IPS-11a (cell line): ENCODE measurements around the gene SULT1C2.
"Not testable (repeated sequence)": the region's sequence is repeated elsewhere in the genome, so short reads cannot be mapped to it uniquely, and the experiment has no call there.

Experiments used
- H3K4me3 ChIP-seq: one replicate; pipeline ENCODE4 v1.5.1; 2013; ENCODE audit warnings: low read depth, low read length, control low read depth

The SULT1C2 gene

GRCh38 chr2:108288534-108289106, at the start of gene SULT1C2:
Gene SULT1C2, plus strand, starts transcription at chr2:108288895. Its CDS starts 4,773 bp downstream, at chr2:108293668.
- H3K4me3 ChIP-seq = no peak within 1 kb of the TSS

DNA sequence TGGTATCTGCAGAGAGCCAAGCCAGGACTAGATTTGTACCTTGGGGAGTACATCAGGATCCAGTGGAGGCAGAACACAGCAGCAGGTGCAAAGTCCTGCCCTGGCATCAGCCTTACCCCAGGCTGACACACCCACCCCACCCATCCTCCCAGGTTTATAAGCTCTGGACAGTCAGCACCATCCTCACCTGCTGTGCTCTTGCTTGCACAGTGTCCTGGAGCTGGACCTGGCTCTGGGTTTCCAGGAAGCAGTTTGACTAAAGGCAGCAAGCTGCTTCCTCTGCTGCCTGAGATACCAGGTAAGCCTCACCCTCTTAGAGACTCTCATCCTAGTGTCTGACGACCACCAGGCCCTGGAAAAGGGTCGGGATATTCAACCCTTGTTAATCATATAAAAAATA, 48.9 kb upstream of the SULT1C2 start, which contains the start of gene SULT1C3:
TSS of gene SULT1C3 (plus strand) at position 183 of the 400 bp plus-strand sequence. CDS start 7,227 bp downstream, outside the sequence.
- H3K4me3 ChIP-seq = no peak within 1 kb of the TSS

DNA sequence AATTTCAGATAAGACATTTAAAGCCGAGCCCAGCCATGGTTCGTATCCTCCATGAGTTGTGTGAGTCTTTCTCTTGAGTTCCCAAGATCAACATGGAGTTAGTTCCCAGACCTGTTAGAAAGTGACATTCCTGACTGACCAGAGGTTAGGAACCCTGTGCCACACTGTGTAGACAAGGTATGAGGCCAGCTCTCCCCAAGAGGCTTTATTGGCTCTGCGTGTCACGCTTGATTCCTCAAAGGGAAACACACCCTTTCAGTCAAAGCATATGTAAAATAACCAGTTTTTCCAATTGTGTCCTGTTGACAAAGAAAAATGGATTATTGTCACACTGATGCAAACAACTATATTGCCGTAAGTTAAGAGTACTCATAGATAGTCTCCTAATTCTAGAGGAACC, 47.7 kb upstream of the SULT1C2 start:
- H3K4me3 ChIP-seq = no peak overlapping the region

DNA sequence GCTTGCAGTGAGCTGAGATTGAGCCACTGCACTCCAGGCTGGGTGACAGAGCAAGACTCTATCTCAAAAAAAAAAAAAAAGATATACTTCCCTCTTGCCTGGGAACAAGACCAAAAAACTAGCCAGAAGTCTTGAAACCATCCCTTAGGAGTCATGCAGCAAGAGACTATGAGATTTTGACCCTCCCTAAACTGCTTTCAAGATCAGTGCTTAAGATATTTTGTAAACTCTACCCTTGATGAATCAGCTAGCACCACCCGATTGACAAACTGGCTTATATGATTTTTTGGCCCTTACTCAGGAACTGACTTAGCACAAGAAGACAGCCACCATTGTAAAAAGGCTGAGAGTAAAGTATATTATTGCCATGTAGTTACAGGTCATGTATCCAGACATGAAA, 45.1 kb upstream of the SULT1C2 start:
- no peak overlapping the region for H3K4me3 ChIP-seq

DNA sequence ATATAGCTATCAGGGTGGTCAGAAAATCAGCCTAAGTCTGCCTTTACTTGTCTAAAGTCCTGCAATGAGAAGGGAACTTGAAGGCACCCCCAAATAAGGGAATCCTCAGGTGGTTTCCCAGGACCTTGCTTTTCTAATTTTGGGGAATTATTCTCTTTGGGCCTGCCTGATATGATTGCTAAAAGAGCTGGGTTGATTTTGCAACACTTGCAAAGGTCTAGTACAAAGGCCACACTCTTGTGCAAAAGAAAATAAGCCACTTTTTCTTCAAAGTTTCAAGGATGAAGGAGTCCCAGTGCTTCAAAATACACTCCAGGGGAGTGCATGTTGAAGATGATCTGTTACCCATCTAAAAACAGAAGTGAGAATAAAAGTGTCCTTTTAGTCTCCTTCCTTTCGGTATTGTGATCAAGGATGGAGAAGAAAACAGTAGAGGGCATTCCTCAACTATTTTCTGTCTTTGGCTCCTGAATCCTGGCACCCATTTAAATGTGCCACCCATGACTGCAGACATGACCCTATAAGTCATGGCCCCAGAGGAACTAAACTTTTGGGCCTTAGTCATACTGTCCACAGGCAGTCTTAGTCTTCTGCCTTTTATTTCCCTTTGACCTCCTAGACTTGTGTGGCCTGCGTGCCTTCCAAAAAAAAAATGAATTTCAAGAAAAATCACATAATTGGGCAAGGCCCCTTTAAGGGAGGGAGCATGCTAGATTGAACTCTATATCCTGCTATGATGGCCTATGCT, 43.9 kb upstream of the SULT1C2 start:
- no peak overlapping the region for H3K4me3 ChIP-seq

GRCh38 chr2:108253106-108253505, 35.6 kb upstream of the SULT1C2 start:
- no peak overlapping the region for H3K4me3 ChIP-seq

DNA sequence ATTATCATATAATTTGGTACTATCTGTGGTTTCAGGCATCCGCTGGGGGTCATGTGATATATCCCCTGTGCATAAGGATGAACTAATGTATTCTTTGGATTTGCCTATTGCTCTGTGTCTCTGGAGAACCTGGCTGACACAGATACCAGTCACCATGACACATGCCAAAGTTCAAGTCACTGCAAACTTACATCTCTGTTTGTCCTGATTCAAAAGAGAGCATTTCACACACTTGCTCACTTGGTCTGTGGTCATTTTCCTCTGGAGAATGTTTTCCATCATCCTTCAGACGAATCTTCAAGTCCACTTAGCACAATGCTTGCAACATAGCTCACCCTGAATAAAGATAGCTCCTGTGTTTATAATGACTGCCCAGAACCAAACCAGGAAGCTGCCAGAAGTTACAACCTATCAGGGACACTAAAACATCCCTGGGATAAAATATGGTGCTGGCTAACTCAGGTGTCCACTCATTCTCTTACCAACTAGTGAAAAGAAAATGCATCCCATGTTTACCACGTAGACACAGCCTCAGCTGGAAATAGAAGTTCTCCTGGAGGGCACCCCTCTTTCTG, 30.9 kb upstream of the SULT1C2 start:
- no peak overlapping the region for H3K4me3 ChIP-seq

- no peak overlapping the region for H3K4me3 ChIP-seq
Observed at GRCh38 chr2:108260773-108261172, 27.9 kb upstream of the SULT1C2 start.

- no peak overlapping the region for H3K4me3 ChIP-seq
Observed at GRCh38 chr2:108262036-108262435, 26.7 kb upstream of the SULT1C2 start.

- H3K4me3 ChIP-seq = no peak overlapping the region
Observed at GRCh38 chr2:108263401-108263800, 25.3 kb upstream of the SULT1C2 start.

DNA sequence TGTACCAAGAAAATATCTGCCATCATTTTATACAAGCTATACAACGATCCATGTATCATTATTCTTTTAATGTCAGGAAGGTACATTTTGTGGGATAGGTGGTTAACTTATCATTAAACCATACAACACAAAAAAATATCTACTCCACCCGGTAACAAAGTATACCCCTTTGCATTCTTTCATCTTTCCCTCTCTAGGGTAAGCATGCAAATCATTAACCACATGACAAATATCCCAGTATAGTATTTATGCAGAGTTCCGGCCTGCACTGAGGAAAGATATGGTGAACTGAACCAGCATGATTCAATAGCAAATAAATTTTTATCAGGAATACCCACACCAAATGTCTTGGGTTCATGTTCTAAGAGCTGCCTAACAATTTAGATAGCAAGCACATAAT, 22.5 kb upstream of the SULT1C2 start:
- H3K4me3 ChIP-seq = no peak overlapping the region

DNA sequence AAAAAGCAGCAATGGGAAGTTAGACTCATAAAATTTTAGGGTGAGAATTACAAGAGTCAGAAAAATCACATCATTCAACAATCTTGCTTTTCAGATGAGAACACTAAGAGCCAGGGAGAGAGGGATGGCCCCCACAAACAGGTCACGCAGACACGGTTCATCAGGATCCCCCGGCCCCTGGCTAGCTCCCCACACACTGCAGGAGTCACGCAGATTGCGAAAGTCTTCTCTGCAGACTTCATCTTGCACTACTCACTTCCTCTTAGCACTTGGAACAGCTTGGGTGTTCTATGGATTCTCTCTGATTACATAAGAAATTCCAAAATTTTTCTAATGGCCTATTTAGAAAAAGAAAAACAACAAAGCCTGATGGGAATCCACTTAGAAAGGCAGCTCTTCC, 21.6 kb upstream of the SULT1C2 start:
- H3K4me3 ChIP-seq = no peak overlapping the region

GRCh38 chr2:108268001-108268400, 20.7 kb upstream of the SULT1C2 start:
- H3K4me3 ChIP-seq = no peak overlapping the region

- H3K4me3 ChIP-seq = no peak overlapping the region
Observed at GRCh38 chr2:108270346-108270745, 18.3 kb upstream of the SULT1C2 start.

DNA sequence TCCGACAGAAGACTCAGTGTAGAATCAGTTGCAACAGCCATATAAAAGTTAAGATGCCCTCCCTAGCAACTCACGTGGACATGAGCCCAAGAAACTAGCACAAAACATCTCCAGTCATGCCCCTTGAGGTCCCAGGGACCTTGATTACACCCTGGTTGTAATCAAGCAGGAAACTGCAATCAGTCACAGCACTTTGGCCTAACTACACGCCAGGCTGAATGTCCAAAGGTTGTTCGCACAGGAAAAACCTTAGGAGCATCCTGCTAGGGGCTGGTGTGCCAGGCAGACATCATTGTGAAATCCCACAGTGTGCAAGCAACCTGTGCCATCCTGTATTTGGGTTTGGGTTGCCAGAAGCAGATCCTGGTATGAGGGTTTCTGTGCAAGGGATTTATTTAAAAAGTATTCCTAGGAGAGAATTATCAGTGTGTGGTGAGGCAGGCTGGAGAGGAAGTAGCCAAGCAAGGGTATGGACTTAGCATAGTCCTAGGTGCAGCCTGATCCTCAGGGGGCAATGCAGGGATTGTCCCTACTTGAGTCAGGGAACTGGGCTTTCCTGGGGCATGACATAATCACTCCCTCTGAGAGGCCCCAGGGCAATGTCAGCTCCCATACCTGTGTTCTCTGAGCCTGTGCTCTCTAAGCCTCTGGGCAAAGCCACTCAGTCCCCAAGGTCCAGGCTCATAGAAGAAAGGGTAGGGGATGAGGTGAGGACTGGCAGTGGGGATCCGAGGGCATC, 17.8 kb upstream of the SULT1C2 start:
- H3K4me3 ChIP-seq = no peak overlapping the region

GRCh38 chr2:108271691-108272253, 16.9 kb upstream of the SULT1C2 start:
- H3K4me3 ChIP-seq = no peak overlapping the region

GRCh38 chr2:108278631-108279030, 10.1 kb upstream of the SULT1C2 start:
- H3K4me3 ChIP-seq = no peak overlapping the region

- no peak overlapping the region for H3K4me3 ChIP-seq
Observed at GRCh38 chr2:108279468-108279867, 9.2 kb upstream of the SULT1C2 start.

GRCh38 chr2:108280466-108280865, 8.2 kb upstream of the SULT1C2 start:
- no peak overlapping the region for H3K4me3 ChIP-seq

DNA sequence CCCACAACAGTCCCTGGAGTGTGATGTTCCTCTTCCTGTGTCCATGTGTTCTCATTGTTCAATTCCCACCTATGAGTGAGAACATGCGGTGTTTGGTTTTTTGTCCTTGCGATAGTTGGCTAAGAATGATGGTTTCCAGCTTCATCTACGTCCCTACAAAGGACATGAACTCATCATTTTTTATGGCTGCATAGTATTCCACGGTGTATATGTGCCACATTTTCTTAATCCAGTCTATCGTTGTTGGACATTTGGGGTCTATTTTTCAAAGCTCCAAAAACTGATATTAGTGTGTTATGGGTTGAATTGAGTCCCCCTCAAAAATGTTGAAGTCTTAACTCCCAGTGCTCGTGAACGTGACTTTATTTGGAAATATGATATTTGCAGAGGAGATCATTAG, 4.1 kb upstream of the SULT1C2 start:
- H3K4me3 ChIP-seq = not testable (repeated sequence)

- H3K4me3 ChIP-seq = no peak overlapping the region
Observed at GRCh38 chr2:108285616-108286015, 3.1 kb upstream of the SULT1C2 start.
